ENCODE measurements around the gene AGRN.

DNA sequence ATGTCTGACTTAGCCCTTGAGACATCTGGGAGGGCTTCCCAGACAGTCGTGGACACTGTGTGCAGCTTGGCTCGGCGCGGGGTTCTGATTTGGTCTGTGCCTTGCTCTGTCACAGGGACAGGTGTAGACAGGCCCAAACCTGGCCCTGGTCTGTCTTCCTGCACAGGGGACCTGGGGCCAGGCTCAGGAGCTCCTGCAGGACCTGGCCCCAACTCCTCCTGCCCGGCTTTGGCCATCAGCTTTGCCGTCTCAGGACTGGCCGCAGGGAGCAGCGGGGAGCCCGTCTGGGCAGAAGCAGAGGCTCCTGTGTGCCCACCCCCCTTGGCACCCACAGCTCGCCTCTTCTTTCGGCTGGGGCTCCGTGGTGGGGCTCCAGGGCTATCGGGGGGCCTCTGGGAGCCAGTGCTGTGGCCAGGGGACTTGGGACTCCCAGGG lies 39.8 kb upstream of the AGRN start:
- TF ChIP-seq, protein P1, sequence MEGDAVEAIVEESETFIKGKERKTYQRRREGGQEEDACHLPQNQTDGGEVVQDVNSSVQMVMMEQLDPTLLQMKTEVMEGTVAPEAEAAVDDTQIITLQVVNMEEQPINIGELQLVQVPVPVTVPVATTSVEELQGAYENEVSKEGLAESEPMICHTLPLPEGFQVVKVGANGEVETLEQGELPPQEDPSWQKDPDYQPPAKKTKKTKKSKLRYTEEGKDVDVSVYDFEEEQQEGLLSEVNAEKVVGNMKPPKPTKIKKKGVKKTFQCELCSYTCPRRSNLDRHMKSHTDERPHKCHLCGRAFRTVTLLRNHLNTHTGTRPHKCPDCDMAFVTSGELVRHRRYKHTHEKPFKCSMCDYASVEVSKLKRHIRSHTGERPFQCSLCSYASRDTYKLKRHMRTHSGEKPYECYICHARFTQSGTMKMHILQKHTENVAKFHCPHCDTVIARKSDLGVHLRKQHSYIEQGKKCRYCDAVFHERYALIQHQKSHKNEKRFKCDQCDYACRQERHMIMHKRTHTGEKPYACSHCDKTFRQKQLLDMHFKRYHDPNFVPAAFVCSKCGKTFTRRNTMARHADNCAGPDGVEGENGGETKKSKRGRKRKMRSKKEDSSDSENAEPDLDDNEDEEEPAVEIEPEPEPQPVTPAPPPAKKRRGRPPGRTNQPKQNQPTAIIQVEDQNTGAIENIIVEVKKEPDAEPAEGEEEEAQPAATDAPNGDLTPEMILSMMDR (IDR thresholded peaks at IDR 0.05), result no peak
- TF ChIP-seq ESRRA (CRISPR knock-in tag; IDR thresholded peaks at IDR 0.05; ENCODE audit: borderline replicate concordance) (no peak), MAX (CRISPR knock-in tag; IDR thresholded peaks at IDR 0.05) (no peak), ATF2 (CRISPR knock-in tag; IDR thresholded peaks at IDR 0.05; ENCODE audit: borderline replicate concordance, low read depth) (no peak), MXD4 (CRISPR knock-in tag; IDR thresholded peaks at IDR 0.05; ENCODE audit: borderline replicate concordance) (no peak)
- TF ChIP-seq, protein P2, sequence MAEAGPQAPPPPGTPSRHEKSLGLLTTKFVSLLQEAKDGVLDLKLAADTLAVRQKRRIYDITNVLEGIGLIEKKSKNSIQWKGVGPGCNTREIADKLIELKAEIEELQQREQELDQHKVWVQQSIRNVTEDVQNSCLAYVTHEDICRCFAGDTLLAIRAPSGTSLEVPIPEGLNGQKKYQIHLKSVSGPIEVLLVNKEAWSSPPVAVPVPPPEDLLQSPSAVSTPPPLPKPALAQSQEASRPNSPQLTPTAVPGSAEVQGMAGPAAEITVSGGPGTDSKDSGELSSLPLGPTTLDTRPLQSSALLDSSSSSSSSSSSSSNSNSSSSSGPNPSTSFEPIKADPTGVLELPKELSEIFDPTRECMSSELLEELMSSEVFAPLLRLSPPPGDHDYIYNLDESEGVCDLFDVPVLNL (CRISPR knock-in tag; IDR thresholded peaks at IDR 0.05; ENCODE audit: borderline replicate concordance, low read depth), result no peak

Measured in WTC11 (cell line).